ENCODE data around the gene PPP1R14C.
A peak's percentile ranks its signal among the peaks of the same experiment; 100 is the strongest.
"Not testable (repeated sequence)": the region's sequence is repeated elsewhere in the genome, so short reads cannot be mapped to it uniquely, and the experiment has no call there.

The PPP1R14C gene

GRCh38 chr6:150169181-150169580 is 26.3 kb downstream of the PPP1R14C start:
- DNase-seq = no peak

- peak; percentile 85 for DNase-seq
Measured at GRCh38 chr6:150169609-150170008, 26.8 kb downstream of the PPP1R14C start.

GRCh38 chr6:150172929-150173328 is 30.1 kb downstream of the PPP1R14C start:
- no peak for DNase-seq

- no peak for DNase-seq
Measured at GRCh38 chr6:150175586-150176151, 32.8 kb downstream of the PPP1R14C start.

GRCh38 chr6:150176152-150176551 is 33.3 kb downstream of the PPP1R14C start:
- DNase-seq = no peak

GRCh38 chr6:150176659-150177058 is 33.8 kb downstream of the PPP1R14C start:
- DNase-seq = no peak

GRCh38 chr6:150177259-150177951 is 34.6 kb downstream of the PPP1R14C start:
- no peak for DNase-seq

- peak; percentile 85 for DNase-seq
Measured at GRCh38 chr6:150177952-150178520, 35.2 kb downstream of the PPP1R14C start.

- DNase-seq = no peak
Measured at GRCh38 chr6:150179030-150179429, 36.2 kb downstream of the PPP1R14C start.

GRCh38 chr6:150179907-150180424 is 37.1 kb downstream of the PPP1R14C start:
- not testable (repeated sequence) for DNase-seq

- DNase-seq = no peak
Measured at GRCh38 chr6:150180517-150180916, 37.7 kb downstream of the PPP1R14C start.

GRCh38 chr6:150182460-150183078 is 39.7 kb downstream of the PPP1R14C start:
- no peak for DNase-seq

- DNase-seq = no peak
Measured at GRCh38 chr6:150183105-150183504, 40.3 kb downstream of the PPP1R14C start.

- DNase-seq = no peak
Measured at GRCh38 chr6:150183966-150184365, 41.1 kb downstream of the PPP1R14C start.

- DNase-seq = no peak
Measured at GRCh38 chr6:150184850-150185731, 42.2 kb downstream of the PPP1R14C start.

- no peak for DNase-seq
Measured at GRCh38 chr6:150185732-150186117, 42.9 kb downstream of the PPP1R14C start.

- no peak for DNase-seq
Measured at GRCh38 chr6:150186129-150186898, 43.5 kb downstream of the PPP1R14C start.

GRCh38 chr6:150187433-150187832 is 44.6 kb downstream of the PPP1R14C start:
- not testable (repeated sequence) for DNase-seq

- no peak for DNase-seq
Measured at GRCh38 chr6:150189122-150189521, 46.3 kb downstream of the PPP1R14C start.

- DNase-seq = peak; percentile 82
Measured at GRCh38 chr6:150191809-150192208, 49.0 kb downstream of the PPP1R14C start.

- DNase-seq = no peak
Measured at GRCh38 chr6:150194195-150194594, 51.4 kb downstream of the PPP1R14C start.

- DNase-seq = peak; percentile 64
Measured at GRCh38 chr6:150195996-150196417, 53.2 kb downstream of the PPP1R14C start.
